HG02840 (cell line): ENCODE measurements around the gene DDR1.

ENCODE experiments used
- ATAC-seq: cut with Tn5 transposase; IDR thresholded peaks from one replicate; pipeline ENCODE4 v1.9.1; 2021; ENCODE audit warnings: mild to moderate bottlenecking, moderate library complexity, moderate number of reproducible peaks; ENCODE audit not compliant: unreplicated experiment, low FRiP score

The DDR1 gene

DNA sequence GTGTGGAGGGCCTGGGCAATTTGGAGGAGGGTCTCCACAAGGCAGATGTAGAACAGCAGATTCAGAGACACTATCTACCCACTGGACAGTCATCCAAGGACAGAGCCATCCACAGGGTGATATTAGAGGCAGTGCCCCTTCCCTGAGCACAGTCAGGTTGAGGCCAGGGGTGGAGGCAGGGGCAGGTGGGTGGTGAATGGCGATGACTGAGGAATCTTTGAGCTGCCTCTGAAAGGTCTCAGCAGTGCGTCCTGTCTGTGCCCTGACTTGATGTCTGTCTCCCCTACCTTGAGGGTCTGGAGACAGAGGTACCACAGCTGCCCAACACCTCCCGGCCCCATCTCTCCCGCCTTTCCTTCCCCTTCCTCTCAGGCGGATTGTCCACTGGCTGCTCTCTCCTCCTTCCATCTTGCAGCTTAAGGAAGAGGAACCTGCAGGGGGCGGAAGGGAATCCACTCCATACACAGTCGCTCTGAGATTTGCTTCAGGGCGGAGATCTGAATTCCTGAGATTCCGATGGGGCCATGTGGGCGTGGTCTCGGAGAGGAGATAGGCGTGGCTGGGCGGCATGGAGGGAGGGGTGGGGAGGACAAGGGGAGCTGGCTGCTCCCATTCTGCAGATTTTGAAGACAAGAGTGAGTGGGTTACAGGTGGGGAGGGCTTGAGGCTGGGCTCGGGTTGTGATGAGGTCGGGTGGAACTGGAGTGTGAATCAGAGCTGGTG, 58.2 kb downstream of the DDR1 start:
- no peak for ATAC-seq

- ATAC-seq, result no peak
Observed at GRCh38 chr6:30944051-30944450, 59.7 kb downstream of the DDR1 start.

GRCh38 chr6:30945281-30945680, 61.0 kb downstream of the DDR1 start:
- no peak for ATAC-seq

- ATAC-seq, result no peak
Observed at GRCh38 chr6:30947231-30947630, 62.9 kb downstream of the DDR1 start.

DNA sequence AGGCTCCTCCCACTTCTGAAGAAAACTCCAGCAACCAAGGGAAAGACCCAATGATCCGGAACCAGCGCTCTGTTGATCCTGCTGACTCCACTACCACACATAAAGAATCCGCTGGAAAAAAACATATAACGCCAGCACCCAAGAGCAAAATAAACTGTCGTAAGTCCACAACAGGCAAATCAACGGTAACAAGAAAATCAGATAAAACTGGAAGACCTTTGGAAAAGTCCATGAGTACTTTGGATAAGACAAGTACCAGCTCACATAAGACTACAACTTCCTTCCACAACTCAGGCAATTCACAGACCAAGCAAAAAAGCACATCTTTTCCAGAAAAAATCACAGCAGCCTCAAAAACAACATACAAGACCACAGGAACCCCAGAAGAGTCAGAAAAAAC, 64.5 kb downstream of the DDR1 start:
- ATAC-seq, result no peak
